Measurements from ENCODE around the gene TYW3. TPM values are rescaled to one million over a fixed set of nuclear protein-coding genes. Genes with fewer than 3 reads are reported as not detected.

The TYW3 gene
- total and polyA plus RNA-seq, 2 of the 8 experiments (the other 6 are each of a cell fraction or from before 2014, with no cell fraction given), result 6.9 to 31.4 TPM

DNA sequence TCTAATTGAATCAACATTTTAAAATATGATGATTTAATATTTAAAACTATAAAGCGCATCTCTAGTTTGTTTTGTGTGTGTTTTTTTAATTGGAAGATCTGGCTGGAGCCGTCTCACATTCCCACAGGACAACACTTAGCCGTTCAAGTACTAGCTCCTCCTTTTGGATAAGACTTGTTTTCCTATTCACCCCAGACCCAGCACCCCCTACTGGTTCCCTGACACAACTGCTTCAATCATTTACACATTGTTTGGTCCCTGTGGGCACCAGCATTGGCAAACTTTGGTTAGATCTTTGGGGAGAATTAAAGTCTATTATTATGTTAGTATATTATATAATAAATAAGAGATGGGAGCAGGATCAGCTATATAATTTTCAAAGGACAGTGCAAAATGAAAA, 34.5 kb downstream of the TYW3 start:
- H2BK20ac ChIP-seq (ENCODE audit: low read length), result no peak overlapping the region
- TF ChIP-seq SRF (IDR thresholded peaks at IDR 0.05; ENCODE audit: low read depth, low read length) (no peak), GTF2F1 (IDR thresholded peaks at IDR 0.05; ENCODE audit: borderline replicate concordance, low read depth, low read length) (no peak), KDM4A (IDR thresholded peaks at IDR 0.05; ENCODE audit: low read depth, low read length, severe bottlenecking) (no peak), RAD21 (IDR thresholded peaks at IDR 0.05 in 1 of 2, conservative IDR thresholded peaks at IDR 0.05 in 1 of 2; ENCODE audit: low read depth in 2 of 2, low read length in 2 of 2) (peak; percentile 32 to 52)

More for the DNA sequence above, 34.5 kb downstream of the TYW3 start:
- no peak overlapping the region for H4K91ac ChIP-seq (replicated peaks; ENCODE audit: insufficient read length, low read length)
- H3K36me3 ChIP-seq (ENCODE audit: control insufficient read depth in 2 of 4, insufficient read depth in 4 of 4, low read length in 3 of 4), result peaks cover 0 to 11% (median 2%) of the 10 kb centered on the region in 4 experiments; a peak in 2 of 8 replicates
- no peaks in the 10 kb centered on the region for H3K9me3 ChIP-seq (ENCODE audit: insufficient read depth in 2 of 2, low read depth in 1 of 2, low read length in 1 of 2)
- no peak overlapping the region for H2BK5ac ChIP-seq (ENCODE audit: low read depth, low read length)
- no peak overlapping the region for H4K8ac ChIP-seq (ENCODE audit: extremely low read depth, insufficient read depth, low read length)
- H3K4me3 ChIP-seq (ENCODE audit: extremely low read depth in 1 of 4, insufficient read depth in 2 of 4, low read depth in 3 of 4, low read length in 4 of 4), result no peak overlapping the region
- no peaks in the 10 kb centered on the region for H3K4me1 ChIP-seq (replicated peaks in 1 of 4; ENCODE audit: control insufficient read depth in 3 of 4, insufficient read depth in 4 of 4, low read length in 3 of 4)
- no peak overlapping the region for H3K18ac ChIP-seq (ENCODE audit: extremely low read depth, low read length)
- H2AFZ ChIP-seq (ENCODE audit: low read length), result no peak overlapping the region
- H3K23ac ChIP-seq (ENCODE audit: insufficient read length), result no peak overlapping the region
- no peaks in the 10 kb centered on the region for H4K20me1 ChIP-seq (replicated peaks in 1 of 2; ENCODE audit: control insufficient read depth in 1 of 2, insufficient read depth in 2 of 2, low read length in 2 of 2)
- no peak overlapping the region for H2BK12ac ChIP-seq (ENCODE audit: low read depth, low read length)
- H3K27me3 ChIP-seq (replicated peaks in 1 of 4; ENCODE audit: control insufficient read depth in 3 of 4, extremely low read depth in 1 of 4, insufficient read depth in 3 of 4, low read length in 3 of 4), result no peaks in the 10 kb centered on the region
- WGBS, 2 experiments (ENCODE audit: extremely low coverage in 1 of 2, insufficient coverage in 1 of 2, insufficient read length in 1 of 2, insufficient replicate concordance in 2 of 2, low coverage in 1 of 2, low lambda C conversion rate in 2 of 2, missing lambda C conversion rate in 1 of 2), result 71% methylated on average over 3 of the region's 3 CpGs; no CpG with 5 or more reads in 1 of the 2 experiments
- no peaks in the 10 kb centered on the region for H3K79me2 ChIP-seq (ENCODE audit: control insufficient read depth in 1 of 2, insufficient read depth in 2 of 2, low read length in 2 of 2)
- peak; percentile 24 for FAIRE-seq
- CTCF ChIA-PET (ENCODE audit: partially characterized antibody), result interaction anchor here (0.6 to 4.5 kb wide), 41 partner anchors 8 to 1149 kb away, joined by 3 to 42 read pairs (median 4); partner anchors contain the start of genes CRYZ and TYW3
- no peak overlapping the region for H4K5ac ChIP-seq (ENCODE audit: insufficient read length, low read depth, low read length)
- no peak overlapping the region for H2BK120ac ChIP-seq (replicated peaks; ENCODE audit: low read depth, low read length)
- no peaks in the 10 kb centered on the region for H3K79me1 ChIP-seq (ENCODE audit: low read depth, low read length)
- peak; percentile 29 to 57 for DNase-seq (ENCODE audit: low read depth in 1 of 2, low spot score in 2 of 2)
- H3K56ac ChIP-seq (replicated peaks; ENCODE audit: insufficient read length, low read depth, low read length), result no peak overlapping the region
- no peak overlapping the region for H3K14ac ChIP-seq (ENCODE audit: insufficient read length)
- no peak overlapping the region for H3K4ac ChIP-seq (replicated peaks; ENCODE audit: insufficient read length, low read depth, low read length)
- H3K27ac ChIP-seq (ENCODE audit: low read depth, low read length), result no peak overlapping the region
- H3K4me2 ChIP-seq (ENCODE audit: insufficient read depth in 1 of 2, low read depth in 2 of 2, low read length in 2 of 2), result no peak overlapping the region
- H3K9ac ChIP-seq (replicated peaks in 1 of 4; ENCODE audit: extremely low read depth in 1 of 4, low read depth in 3 of 4, low read length in 3 of 4), result no peak overlapping the region
- POLR2A ChIA-PET (ENCODE audit: partially characterized antibody), result no interaction called here
- H2BK15ac ChIP-seq (ENCODE audit: low read length), result no peak overlapping the region
- H3K23me2 ChIP-seq (ENCODE audit: low read depth, low read length), result no peaks in the 10 kb centered on the region
- H2AK5ac ChIP-seq (ENCODE audit: low read depth, low read length), result no peak overlapping the region
